HepG2 (cell line): ENCODE measurements around the gene ACSF3. TPM values are rescaled to one million over a fixed set of nuclear protein-coding genes. Genes with fewer than 3 reads are reported as not detected.

Experiments
- CBX5 ChIP-seq: sonication (generic); formaldehyde crosslinking; IDR thresholded peaks from 2 replicates; pipeline ENCODE4 v1.4.0; 2020; ENCODE audit warnings: missing genetic modification reagents, borderline replicate concordance
- CENPBD1 ChIP-seq: sonication (generic); formaldehyde crosslinking; IDR thresholded peaks from 2 replicates; pipeline ENCODE4 v1.8.0; 2022; ENCODE audit warnings: missing genetic modification reagents, low read depth, mild to moderate bottlenecking, borderline replicate concordance
- HDAC2 ChIP-seq: sonication (generic); formaldehyde crosslinking; IDR thresholded peaks from 2 replicates; pipeline ENCODE4 v1.4.0; 2020; ENCODE audit warnings: missing genetic modification reagents
- JUND ChIP-seq: sonication (generic); formaldehyde crosslinking; IDR thresholded peaks from 2 replicates; pipeline ENCODE4 v1.8.0; 2022; ENCODE audit warnings: mild to moderate bottlenecking, missing genetic modification reagents
- KDM6A ChIP-seq: IDR thresholded peaks from 2 replicates; pipeline ENCODE4 v1.6.1; 2016; ENCODE audit warnings: low read depth
- KLF16 ChIP-seq, 2 experiments: sonication (generic) in 1 of 2; formaldehyde crosslinking in 1 of 2; IDR thresholded peaks; 2 replicates each; pipeline versions ENCODE4 v1.6.1 to v1.8.0; 2016 to 2023; ENCODE audit warnings: missing genetic modification reagents in 2 of 2, missing compliant biosample characterization in 1 of 2
- MAFF ChIP-seq: IDR thresholded peaks from 2 replicates; pipeline ENCODE4 v1.6.1; 2011; ENCODE audit warnings: low read depth, low read length, improper control_type of control experiment
- MED13 ChIP-seq: sonication (generic); formaldehyde crosslinking; IDR thresholded peaks from 2 replicates; pipeline ENCODE4 v1.5.0; 2020; ENCODE audit warnings: missing genetic modification reagents
- NCOA1 ChIP-seq: sonication (generic); formaldehyde crosslinking; IDR thresholded peaks from 2 replicates; pipeline ENCODE4 v1.9.0; 2021; ENCODE audit warnings: missing genetic modification reagents
- NR0B2 ChIP-seq: sonication (generic); formaldehyde crosslinking; IDR thresholded peaks from 2 replicates; pipeline ENCODE4 v1.4.0; 2020; ENCODE audit warnings: mild to moderate bottlenecking, missing genetic modification reagents
- RFXAP ChIP-seq: sonication (generic); formaldehyde crosslinking; IDR thresholded peaks from 2 replicates; pipeline ENCODE4 v1.4.0; 2020; ENCODE audit warnings: missing genetic modification reagents, borderline replicate concordance
- TBP ChIP-seq: sonication (generic); formaldehyde crosslinking; IDR thresholded peaks from 2 replicates; pipeline ENCODE4 v1.5.0; 2020; ENCODE audit warnings: missing genetic modification reagents
- TCF7L2 ChIP-seq: IDR thresholded peaks from 2 replicates; pipeline ENCODE4 v1.6.1; 2011; ENCODE audit warnings: mild to moderate bottlenecking, low read depth, low read length, moderate library complexity
- THYN1 ChIP-seq: sonication (generic); formaldehyde crosslinking; IDR thresholded peaks from 2 replicates; pipeline ENCODE4 v1.8.1; 2023; ENCODE audit warnings: low read depth, mild to moderate bottlenecking, moderate library complexity, missing genetic modification reagents, borderline replicate concordance
- TRIM24 ChIP-seq: sonication (generic); formaldehyde crosslinking; IDR thresholded peaks from 2 replicates; pipeline ENCODE4 v1.8.0; 2022; ENCODE audit warnings: mild to moderate bottlenecking, missing genetic modification reagents
- ZNF180 ChIP-seq: sonication (generic); formaldehyde crosslinking; IDR thresholded peaks from 2 replicates; pipeline ENCODE4 v1.4.0; 2020; ENCODE audit warnings: low read depth, missing genetic modification reagents, borderline replicate concordance
- ZNF281 ChIP-seq: sonication (generic); formaldehyde crosslinking; IDR thresholded peaks from 2 replicates; pipeline ENCODE4 v1.4.0; 2020; ENCODE audit warnings: missing genetic modification reagents, borderline replicate concordance
- ZNF513 ChIP-seq: sonication (generic); formaldehyde crosslinking; conservative IDR thresholded peaks from 2 replicates; pipeline ENCODE4 v1.5.0; 2020; ENCODE audit warnings: missing genetic modification reagents
- ZNF629 ChIP-seq: sonication (generic); formaldehyde crosslinking; conservative IDR thresholded peaks from 2 replicates; pipeline ENCODE4 v1.5.0; 2020; ENCODE audit warnings: missing genetic modification reagents
- ZNF674 ChIP-seq: sonication (generic); formaldehyde crosslinking; IDR thresholded peaks from 2 replicates; pipeline ENCODE4 v1.5.0; 2020; ENCODE audit warnings: low read depth, mild to moderate bottlenecking, missing genetic modification reagents
- ZNF740 ChIP-seq: sonication (generic); formaldehyde crosslinking; IDR thresholded peaks from 2 replicates; pipeline ENCODE4 v1.4.0; 2020; ENCODE audit warnings: missing genetic modification reagents
- ZNF816 ChIP-seq: sonication (generic); formaldehyde crosslinking; IDR thresholded peaks from 2 replicates; pipeline ENCODE4 v1.8.0; 2022; ENCODE audit warnings: missing genetic modification reagents, mild to moderate bottlenecking, borderline replicate concordance
- ZNF878 ChIP-seq: sonication (generic); formaldehyde crosslinking; IDR thresholded peaks from 2 replicates; pipeline ENCODE4 v1.8.1; 2023; ENCODE audit warnings: mild to moderate bottlenecking, missing genetic modification reagents, moderate library complexity
- ZSCAN5A ChIP-seq: sonication (generic); formaldehyde crosslinking; IDR thresholded peaks from 2 replicates; pipeline ENCODE4 v1.8.0; 2022; ENCODE audit warnings: mild to moderate bottlenecking, missing genetic modification reagents, borderline replicate concordance
- polyA plus RNA-seq, 8 experiments: library from polyadenylated mRNA; depleted of rRNA in 3 of 8; stranded (reverse) in 7 of 8; unstranded in 1 of 8; fragments of >200 nt; fragmentation: Illumina TruSeq in 4 of 8; extraction: Trizol in 4 of 8; gene quantifications; 2 replicates each; pipeline versions ENCODE4 v1.2.1 to v1.2.3, GENCODE V29; 2011 to 2016; ENCODE audit warnings: low read depth in 4 of 8, missing spikeins in 1 of 8, mixed read lengths in 1 of 8; ENCODE audit not compliant: insufficient read depth in 1 of 8
- total RNA-seq, 5 experiments: library from RNA; depleted of rRNA; stranded (reverse); fragments of >200 nt; fragmentation: Illumina TruSeq; extraction: Trizol; gene quantifications; 2 replicates each; pipeline ENCODE4 v1.2.3, GENCODE V29; 2016; ENCODE audit warnings: low read depth in 1 of 5

ACSF3 gene
- total and polyA plus RNA-seq, 2 of the 13 experiments (the other 11 are each of a cell fraction or from before 2014, with no cell fraction given): 14.9 to 30.6 TPM

- TF ChIP-seq ZNF740 (0 out of 2 replicates have a peak, but pooled peaks have one; percentile 2), JUND (no peak), NCOA1 (CRISPR knock-in tag) (no peak), TRIM24 (no peak), HDAC2 (CRISPR knock-in tag) (no peak), RFXAP (CRISPR knock-in tag) (0 out of 2 replicates have a peak, but pooled peaks have one; percentile 10), ZNF281 (CRISPR knock-in tag) (no peak), ZNF180 (CRISPR knock-in tag) (no peak), MAFF (no peak), THYN1 (CRISPR knock-in tag) (no peak), KDM6A (no peak), ZNF629 (CRISPR knock-in tag) (no peak), MED13 (CRISPR knock-in tag) (no peak), CBX5 (no peak), ZNF816 (CRISPR knock-in tag) (no peak), TCF7L2 (no peak), KLF16 (CRISPR knock-in tag; IDR thresholded peaks at IDR 0.05) (no peak), TBP (no peak), ZNF878 (CRISPR knock-in tag) (no peak), CENPBD1 (CRISPR knock-in tag) (no peak), NR0B2 (peak; percentile 16; the same call in 1 of the 2 replicates), ZSCAN5A (CRISPR knock-in tag) (0 out of 2 replicates have a peak, but pooled peaks have one; percentile 16), ZNF674 (CRISPR knock-in tag) (no peak), ZNF513 (CRISPR knock-in tag) (no peak)
These were observed 107.3 kb downstream of the ACSF3 start (continued) for GRCh38 chr16:89200850-89201411.
